Chondrocyte (in vitro differentiated cells): ENCODE measurements around the gene XRCC6. TPM values are rescaled to one million over a fixed set of nuclear protein-coding genes. Genes with fewer than 3 reads are reported as not detected.

Source experiments
- DNase-seq: peaks from one replicate; pipeline ENCODE4 v3.0.0; 2021; ENCODE audit warnings: mixed read lengths, low spot score
- H3K27ac Mint-ChIP-seq: one replicate; pipeline ENCODE4 v1.8.0; 2021; ENCODE audit warnings: mild to moderate bottlenecking, moderate library complexity, mixed read lengths; ENCODE audit not compliant: unreplicated experiment
- H3K27me3 Mint-ChIP-seq: 2 replicates; pipeline ENCODE4 v1.8.0; 2021; ENCODE audit warnings: low read depth, mixed read lengths
- H3K36me3 Mint-ChIP-seq: 2 replicates; pipeline ENCODE4 v1.8.0; 2021; ENCODE audit warnings: low read depth, mixed read lengths
- H3K4me1 Mint-ChIP-seq: 2 replicates; pipeline ENCODE4 v1.8.0; 2021; ENCODE audit warnings: low read depth, mild to moderate bottlenecking, mixed read lengths
- H3K4me3 Mint-ChIP-seq: one replicate; pipeline ENCODE4 v1.8.0; 2021; ENCODE audit warnings: mild to moderate bottlenecking, moderate library complexity, mixed read lengths; ENCODE audit not compliant: unreplicated experiment
- H3K9me3 Mint-ChIP-seq: 2 replicates; pipeline ENCODE4 v1.8.0; 2021; ENCODE audit warnings: low read depth, mixed read lengths
- CTCF ChIP-seq: fragments of 200-600 bp; sonication (generic); IDR thresholded peaks from 2 replicates; pipeline ENCODE4 v1.5.0; 2021; ENCODE audit warnings: antibody characterized with exemption, mild to moderate bottlenecking, moderate library complexity
- total RNA-seq: library from RNA; stranded (reverse); gene quantifications from 3 replicates; pipeline ENCODE4 v1.2.1, GENCODE V29; 2021

XRCC6 gene
- total RNA-seq, 1 donor from 2014 or later: 161 TPM

- H3K36me3 Mint-ChIP-seq: peaks cover 18% of the 10 kb centered on the region
- no peak for DNase-seq
- no peak overlapping the region for H3K27ac Mint-ChIP-seq
- no peaks in the 10 kb centered on the region for H3K9me3 Mint-ChIP-seq
- no peak for TF ChIP-seq CTCF
- peaks cover 4% of the 10 kb centered on the region for H3K4me1 Mint-ChIP-seq
- H3K27me3 Mint-ChIP-seq: no peaks in the 10 kb centered on the region
- no peak overlapping the region for H3K4me3 Mint-ChIP-seq
These were observed 53.8 kb downstream of the XRCC6 start for GRCh38 chr22:41674846-41675340.

- Mint-ChIP-seq H3K27ac (no peak overlapping the region), H3K4me3 (no peak overlapping the region), H3K27me3 (no peaks in the 10 kb centered on the region), H3K4me1 (peaks cover 3% of the 10 kb centered on the region), H3K9me3 (no peaks in the 10 kb centered on the region), H3K36me3 (peaks cover 23% of the 10 kb centered on the region)
- no peak for TF ChIP-seq CTCF
- DNase-seq: no peak
These were observed 55.0 kb downstream of the XRCC6 start for GRCh38 chr22:41676134-41676533.

GRCh38 chr22:41681616-41682015, 60.5 kb downstream of the XRCC6 start:
- Mint-ChIP-seq H3K4me1 (peaks cover 17% of the 10 kb centered on the region), H3K27ac (peak overlapping the region; percentile 95), H3K4me3 (peak overlapping the region; percentile 93), H3K36me3 (peaks cover 14% of the 10 kb centered on the region), H3K27me3 (no peaks in the 10 kb centered on the region), H3K9me3 (no peaks in the 10 kb centered on the region)
- no peak for TF ChIP-seq CTCF
- no peak for DNase-seq

- peaks cover 20% of the 10 kb centered on the region for H3K4me1 Mint-ChIP-seq
- peak; percentile 96 for DNase-seq
- peak overlapping the region; percentile 93 for H3K4me3 Mint-ChIP-seq
- peaks cover 14% of the 10 kb centered on the region for H3K36me3 Mint-ChIP-seq
- no peaks in the 10 kb centered on the region for H3K27me3 Mint-ChIP-seq
- peak overlapping the region; percentile 95 for H3K27ac Mint-ChIP-seq
- no peaks in the 10 kb centered on the region for H3K9me3 Mint-ChIP-seq
- TF ChIP-seq CTCF: peak; percentile 44
These were observed 61.1 kb downstream of the XRCC6 start for GRCh38 chr22:41682033-41682807.

- no peak for TF ChIP-seq CTCF
- Mint-ChIP-seq H3K36me3 (peaks cover 10% of the 10 kb centered on the region), H3K9me3 (no peaks in the 10 kb centered on the region), H3K27me3 (no peaks in the 10 kb centered on the region), H3K4me3 (peak overlapping the region; percentile 93), H3K27ac (peak overlapping the region; percentile 95), H3K4me1 (peaks cover 28% of the 10 kb centered on the region)
- no peak for DNase-seq
These were observed 62.0 kb downstream of the XRCC6 start for GRCh38 chr22:41683052-41683451.
